Ovary (tissue), 9 donors: ENCODE measurements around the gene EBF4. TPM values are rescaled to one million over a fixed set of nuclear protein-coding genes. Genes with fewer than 3 reads are reported as not detected.

Source experiments
- DNase-seq, 5 donors: peaks; one replicate each; pipeline ENCODE4 v3.0.0-alpha.2; 2019 to 2020
- H3K27ac ChIP-seq, 2 donors: fragments of 200-600 bp; one replicate each; pipeline versions ENCODE4 v1.5.1 to v1.8.0; 2019 to 2022
- H3K27me3 ChIP-seq: fragments of 200-600 bp; one replicate; pipeline ENCODE4 v1.8.0; 2022
- H3K36me3 ChIP-seq: fragments of 200-600 bp; sonication (generic); one replicate; pipeline ENCODE4 v1.5.1; 2019
- H3K4me1 ChIP-seq: one replicate; pipeline ENCODE4 v1.8.1; 2013; ENCODE audit warnings: mild to moderate bottlenecking, moderate library complexity; ENCODE audit not compliant: insufficient read depth
- H3K4me3 ChIP-seq: fragments of 200-600 bp; sonication (generic); one replicate; pipeline ENCODE4 v1.5.1; 2017
- H3K9me3 ChIP-seq, 2 donors: fragments of 200-600 bp in 1 of 2; sonication (generic) in 1 of 2; one replicate each; pipeline versions ENCODE4 v1.5.1 to v1.8.1; 2013 to 2019; ENCODE audit warnings: mild to moderate bottlenecking in 1 of 2, moderate library complexity in 1 of 2
- CTCF ChIP-seq, 3 donors: fragments of 450-650 bp in 2 of 3; fragments of 200-600 bp in 1 of 3; IDR thresholded peaks; one replicate each; pipeline versions ENCODE4 v1.5.1 to v1.8.0; 2016 to 2022; ENCODE audit warnings: antibody characterized with exemption in 3 of 3, mild to moderate bottlenecking in 1 of 3
- EP300 ChIP-seq: sonication (generic); formaldehyde crosslinking; IDR thresholded peaks from one replicate; pipeline ENCODE4 v1.6.1; 2017; ENCODE audit warnings: antibody characterized with exemption
- POLR2A ChIP-seq: fragments of 450-650 bp; IDR thresholded peaks from one replicate; pipeline ENCODE4 v1.6.1; 2017; ENCODE audit warnings: antibody characterized with exemption, mild to moderate bottlenecking, moderate library complexity
- WGBS, 3 donors: extraction: QIAGEN DNeasy Blood & Tissue Kit in 1 of 3; methylation state at CpG; one replicate each; pipeline versions ENCODE4 v1.1.5 to v1.1.7; 2013 to 2017; 5-methylcytosine and 5-hydroxymethylcytosine counted together
- intact Hi-C, 4 donors: fragments of 100-400 bp; cut with DNase I; formaldehyde crosslinking; loops; one replicate each; pipeline versions ENCODE4 v1.11.0 to v1.15.1; 2022 to 2023
- polyA plus RNA-seq, 2 donors: library from polyadenylated mRNA; stranded (reverse); fragments of 200-250 nt in 1 of 2; fragments of 350-450 nt in 1 of 2; fragmentation: Illumina TruSeq in 1 of 2; extraction: RNeasy Lipid Tissue Mini Kit (QIAGEN cat#74804) in 1 of 2; gene quantifications; one replicate each; pipeline ENCODE4 v1.2.3, GENCODE V29; 2013 to 2014
- total RNA-seq, 7 donors: library from RNA; depleted of rRNA in 2 of 7; stranded (reverse); fragments of >200 nt in 2 of 7; fragmentation: NEBNext Ultra II Directional in 3 of 7; extraction: Animal tissue kit (Norgen Biotek cat#: 25700) in 3 of 7; gene quantifications; one replicate each; pipeline versions ENCODE4 v1.1.0 to v1.2.4, GENCODE V29; 2016 to 2023
- donor health status: DM: no; HTN: no; CAD: no; lungs with moderate emphysema.
- donor health status: DM: no; HTN: no; CAD: no.
- donor health status: Bipolar disorder and iron deficiency.
- donor health status: DM: yes; HTN: yes; CAD: no.
- donor health status: DM: no; HTN: no; CAD: no.
- donor health status: DM: yes; HTN: yes; CAD: no.

EBF4 gene
- total and polyA plus RNA-seq, 9 donors: 9.4 to 67.7 (median 36.2) TPM

GRCh38 chr20:2699775-2700413 is 7.3 kb downstream of the EBF4 start:
- TF ChIP-seq CTCF (IDR thresholded peaks at IDR 0.05): no peak
- no peak for TF ChIP-seq EP300
- TF ChIP-seq POLR2A: no peak
- no peak for DNase-seq
- no peaks in the 10 kb centered on the region for H3K36me3 ChIP-seq
- no peaks in the 10 kb centered on the region for H3K4me1 ChIP-seq
- no peaks in the 10 kb centered on the region for H3K27me3 ChIP-seq
- H3K4me3 ChIP-seq: no peak overlapping the region
- H3K9me3 ChIP-seq: no peaks in the 10 kb centered on the region
- intact Hi-C loops: loop anchor here (5.0 to 10.0 kb wide), 4 partner anchors 47 to 155 kb away; partner anchors contain the start of genes PCED1A (in 1 of the 4) and VPS16 (in 1 of the 4)
- WGBS, 3 donors: 84 to 91% (median 88%) methylated on average over 5 of the region's 5 CpGs
- no peak overlapping the region for H3K27ac ChIP-seq

GRCh38 chr20:2700913-2701620 is 8.5 kb downstream of the EBF4 start:
- Histone ChIP-seq H3K9me3 (no peaks in the 10 kb centered on the region), H3K36me3 (no peaks in the 10 kb centered on the region), H3K4me3 (no peak overlapping the region), H3K27ac (no peak overlapping the region), H3K4me1 (no peaks in the 10 kb centered on the region), H3K27me3 (no peaks in the 10 kb centered on the region)
- intact Hi-C loops: no loop called here
- WGBS, 3 donors: 74 to 82% (median 81%) methylated on average over 8 to 9 of the region's 9 CpGs
- TF ChIP-seq POLR2A: no peak
- DNase-seq: no peak

GRCh38 chr20:2701671-2702081 is 9.1 kb downstream of the EBF4 start:
- 76 to 84% (median 79%) methylated on average over 5 of the region's 5 CpGs for WGBS, 3 donors
- Histone ChIP-seq H3K27me3 (no peaks in the 10 kb centered on the region), H3K4me1 (no peaks in the 10 kb centered on the region), H3K27ac (no peak overlapping the region), H3K4me3 (no peak overlapping the region), H3K9me3 (no peaks in the 10 kb centered on the region), H3K36me3 (no peaks in the 10 kb centered on the region)
- DNase-seq: no peak
- TF ChIP-seq CTCF (IDR thresholded peaks at IDR 0.05): no peak
- no peak for TF ChIP-seq POLR2A
- no peak for TF ChIP-seq EP300
- intact Hi-C loops: no loop called here

- H3K4me1 ChIP-seq: no peaks in the 10 kb centered on the region
- H3K4me3 ChIP-seq: no peak overlapping the region
- no peak for DNase-seq
- H3K36me3 ChIP-seq: no peaks in the 10 kb centered on the region
- H3K9me3 ChIP-seq: no peaks in the 10 kb centered on the region
- H3K27me3 ChIP-seq: no peaks in the 10 kb centered on the region
- TF ChIP-seq EP300 (no peak), CTCF (IDR thresholded peaks at IDR 0.05) (no peak), POLR2A (no peak)
- no peak overlapping the region for H3K27ac ChIP-seq
- intact Hi-C loops: no loop called here
- WGBS, 3 donors: 84 to 87% (median 85%) methylated on average over 8 of the region's 8 CpGs
Observed at GRCh38 chr20:2703716-2704475, 11.3 kb downstream of the EBF4 start.
